Activated T-cell treated with anti-CD3 and anti-CD28 coated beads, Interleukin-2, amount 50 U/mL, for 72 hours (primary cell): ENCODE results near the gene CHST6. TPM values are rescaled to one million over a fixed set of nuclear protein-coding genes. Genes with fewer than 3 reads are reported as not detected.
"Not testable (repeated sequence)": the region's sequence is repeated elsewhere in the genome, so short reads cannot be mapped to it uniquely, and the experiment has no call there.

Experiments used
- ATAC-seq, 2 donors: fragments of 150-1000 bp; cut with Tn5 transposase; replicated peaks in 1 of 2; 2 replicates each; pipeline ENCODE4 v1.10.0; 2021; ENCODE audit warnings: moderate library complexity in 2 of 2, mild to moderate bottlenecking in 1 of 2
- DNase-seq, 2 donors: peaks; one replicate each; pipeline ENCODE4 v3.0.0; 2021 to 2022; ENCODE audit warnings: mixed read lengths in 1 of 2
- H3K27ac Mint-ChIP-seq: one replicate; pipeline ENCODE4 v1.8.0; 2022; ENCODE audit warnings: mild to moderate bottlenecking, moderate library complexity, mixed read lengths
- H3K27me3 Mint-ChIP-seq: one replicate; pipeline ENCODE4 v1.8.0; 2022; ENCODE audit warnings: low read depth, mixed read lengths
- H3K36me3 Mint-ChIP-seq, 2 donors: one replicate each; pipeline ENCODE4 v1.8.0; 2022; ENCODE audit warnings: mixed read lengths in 2 of 2, mild to moderate bottlenecking in 1 of 2; ENCODE audit not compliant: insufficient read depth in 2 of 2
- H3K4me1 Mint-ChIP-seq: one replicate; pipeline ENCODE4 v1.8.0; 2022; ENCODE audit warnings: low read depth, mixed read lengths
- H3K4me3 Mint-ChIP-seq, 2 donors: one replicate each; pipeline ENCODE4 v1.8.0; 2022; ENCODE audit warnings: mild to moderate bottlenecking in 2 of 2, mixed read lengths in 2 of 2, moderate library complexity in 2 of 2
- H3K9me3 Mint-ChIP-seq, 2 donors: one replicate each; pipeline ENCODE4 v1.8.0; 2022; ENCODE audit warnings: mixed read lengths in 2 of 2
- total RNA-seq, 2 donors: library from RNA; stranded (reverse); gene quantifications; one replicate each; pipeline ENCODE4 v1.2.3, GENCODE V29; 2022

Gene CHST6
- total RNA-seq, 2 donors from 2014 or later: 0.07 TPM

DNA sequence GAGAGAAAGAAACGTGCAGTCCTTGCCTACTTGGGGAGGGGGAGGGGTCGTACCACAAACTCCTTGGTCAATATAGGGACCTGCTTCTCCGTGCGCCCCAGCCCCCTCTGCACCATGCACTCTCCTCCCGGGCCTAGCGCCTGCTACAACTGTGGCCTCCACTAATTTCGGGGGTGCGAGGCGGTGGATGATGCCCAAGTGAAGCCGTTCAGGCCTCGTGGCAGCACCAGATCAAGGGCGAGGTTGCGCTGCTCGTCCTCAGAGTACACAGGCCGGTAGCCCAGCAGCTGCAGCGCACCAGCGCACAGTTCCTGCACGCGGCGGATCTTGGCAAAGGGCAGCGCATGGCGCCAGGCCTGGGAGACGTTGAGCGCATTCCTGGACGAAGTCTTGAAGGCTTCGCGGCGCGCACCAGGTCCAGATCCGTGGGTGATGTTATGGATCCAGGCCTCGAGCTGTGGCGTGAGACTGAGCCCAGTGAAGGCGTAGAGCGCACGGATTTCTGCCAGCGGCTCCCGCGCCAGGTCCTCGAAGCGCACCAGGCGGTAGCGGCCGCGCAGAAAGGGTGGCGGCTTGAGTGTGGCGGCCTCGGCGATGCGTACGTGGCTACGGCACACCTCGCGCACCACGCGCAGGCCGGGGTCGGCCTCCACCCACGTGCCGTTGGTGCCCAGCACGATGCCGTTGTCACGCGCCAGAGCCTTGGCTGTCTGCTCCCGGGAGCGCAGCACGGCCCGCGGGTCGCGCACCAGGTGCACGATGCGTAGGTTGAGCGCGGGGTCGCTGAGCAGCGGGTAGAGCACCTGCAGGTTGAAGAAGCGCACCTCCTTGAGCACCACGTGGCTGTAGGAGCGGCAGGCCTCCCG, 16.5 kb downstream of the CHST6 start:
- Mint-ChIP-seq H3K4me1 (no peaks in the 10 kb centered on the region), H3K4me3 (no peak overlapping the region), H3K9me3 (no peaks in the 10 kb centered on the region), H3K27me3 (peaks cover 17% of the 10 kb centered on the region), H3K36me3 (no peaks in the 10 kb centered on the region), H3K27ac (no peak overlapping the region)
- DNase-seq (no peak), ATAC-seq (no peak)

DNA sequence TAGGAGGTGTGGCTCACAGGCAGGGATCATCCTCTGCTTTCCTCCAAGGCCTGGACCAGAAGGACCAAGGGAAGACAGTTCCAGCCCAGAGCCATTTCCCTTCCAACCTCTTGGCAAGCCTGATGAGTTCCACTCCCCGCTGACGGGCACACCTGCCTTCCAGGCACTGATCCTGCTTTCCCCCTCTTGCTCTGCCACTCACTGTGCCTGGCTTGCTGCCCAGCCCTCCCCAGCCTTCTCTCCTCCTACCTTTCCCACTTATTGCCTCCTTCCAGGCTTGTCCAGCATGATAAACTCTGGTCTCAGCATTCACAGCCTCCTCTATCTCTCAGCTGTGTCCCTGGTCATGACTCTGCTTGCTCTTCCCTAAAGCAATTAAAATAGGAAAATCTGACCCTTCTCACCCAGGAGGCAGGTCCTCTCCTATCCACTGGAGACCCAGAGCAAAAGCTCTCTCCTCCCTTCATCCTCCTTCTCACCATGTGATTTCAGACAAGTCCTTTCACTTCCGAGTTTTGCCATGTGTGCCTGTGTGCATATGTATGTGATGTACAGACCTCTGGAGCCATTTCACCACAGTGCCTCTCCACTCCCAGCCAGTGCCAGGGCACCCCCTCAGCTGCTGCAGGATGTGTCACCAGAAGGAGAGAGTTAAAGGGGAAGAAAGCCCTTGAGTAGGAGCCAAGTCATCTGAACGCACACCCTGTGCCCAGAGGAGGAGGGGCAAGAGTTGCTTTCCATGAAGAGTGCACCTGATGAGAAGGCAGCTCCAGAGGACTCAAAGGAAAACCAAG, 17.4 kb downstream of the CHST6 start:
- Mint-ChIP-seq H3K27ac (no peak overlapping the region), H3K4me3 (no peak overlapping the region), H3K27me3 (peaks cover 17% of the 10 kb centered on the region), H3K9me3 (no peaks in the 10 kb centered on the region), H3K4me1 (no peaks in the 10 kb centered on the region), H3K36me3 (no peaks in the 10 kb centered on the region)
- DNase-seq (no peak), ATAC-seq (no peak)

DNA sequence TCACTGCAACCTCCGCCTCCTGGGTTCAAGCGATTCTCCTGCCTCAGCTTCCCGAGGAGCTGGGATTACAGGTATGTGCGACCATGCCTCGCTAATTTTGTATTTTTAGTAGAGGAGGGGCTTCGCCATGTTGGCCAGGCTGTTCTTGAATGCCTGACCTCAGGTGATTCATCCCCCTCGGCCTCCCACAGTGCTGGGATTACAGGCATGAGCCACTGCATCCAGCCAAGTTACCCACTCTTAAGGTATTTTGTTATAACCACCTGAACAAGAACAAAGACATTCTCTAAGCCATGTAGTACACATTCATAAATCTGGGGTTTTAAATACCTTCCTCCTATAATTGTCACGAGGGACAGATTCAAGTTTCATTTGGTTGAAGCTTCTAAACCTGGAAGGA, 18.4 kb downstream of the CHST6 start:
- peaks cover 3% of the 10 kb centered on the region for H3K4me1 Mint-ChIP-seq

DNA sequence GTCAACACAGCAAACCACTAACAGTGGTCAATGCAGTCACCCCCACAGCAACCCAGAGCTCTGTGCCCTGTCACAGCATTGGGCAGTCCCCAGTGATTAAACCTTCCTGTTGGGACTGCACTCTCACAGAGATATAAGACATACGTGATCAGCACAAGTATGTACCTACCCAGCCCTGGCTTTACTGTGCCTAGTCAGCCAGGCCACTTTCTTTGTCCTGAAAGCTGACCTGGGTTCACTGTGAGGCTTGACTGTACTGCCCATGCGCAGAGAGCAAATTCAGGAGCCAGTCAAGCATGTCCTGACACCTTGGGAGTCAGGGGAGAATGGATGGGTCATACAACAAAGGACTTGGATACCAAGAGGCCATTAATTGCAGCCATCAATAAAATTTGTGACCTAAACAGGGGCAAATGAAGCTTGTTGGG, 19.8 kb downstream of the CHST6 start:
- ATAC-seq: peak; percentile 52 to 81
- no peaks in the 10 kb centered on the region for H3K36me3 Mint-ChIP-seq
- H3K4me3 Mint-ChIP-seq: no peak overlapping the region

More for the DNA sequence above, 18.4 kb downstream of the CHST6 start:
- H3K36me3 Mint-ChIP-seq: no peaks in the 10 kb centered on the region
- H3K27ac Mint-ChIP-seq: no peak overlapping the region
- no peak overlapping the region for H3K4me3 Mint-ChIP-seq
- ATAC-seq (no peak), DNase-seq (no peak)
- peaks cover 17% of the 10 kb centered on the region for H3K27me3 Mint-ChIP-seq
- H3K9me3 Mint-ChIP-seq: no peaks in the 10 kb centered on the region

DNA sequence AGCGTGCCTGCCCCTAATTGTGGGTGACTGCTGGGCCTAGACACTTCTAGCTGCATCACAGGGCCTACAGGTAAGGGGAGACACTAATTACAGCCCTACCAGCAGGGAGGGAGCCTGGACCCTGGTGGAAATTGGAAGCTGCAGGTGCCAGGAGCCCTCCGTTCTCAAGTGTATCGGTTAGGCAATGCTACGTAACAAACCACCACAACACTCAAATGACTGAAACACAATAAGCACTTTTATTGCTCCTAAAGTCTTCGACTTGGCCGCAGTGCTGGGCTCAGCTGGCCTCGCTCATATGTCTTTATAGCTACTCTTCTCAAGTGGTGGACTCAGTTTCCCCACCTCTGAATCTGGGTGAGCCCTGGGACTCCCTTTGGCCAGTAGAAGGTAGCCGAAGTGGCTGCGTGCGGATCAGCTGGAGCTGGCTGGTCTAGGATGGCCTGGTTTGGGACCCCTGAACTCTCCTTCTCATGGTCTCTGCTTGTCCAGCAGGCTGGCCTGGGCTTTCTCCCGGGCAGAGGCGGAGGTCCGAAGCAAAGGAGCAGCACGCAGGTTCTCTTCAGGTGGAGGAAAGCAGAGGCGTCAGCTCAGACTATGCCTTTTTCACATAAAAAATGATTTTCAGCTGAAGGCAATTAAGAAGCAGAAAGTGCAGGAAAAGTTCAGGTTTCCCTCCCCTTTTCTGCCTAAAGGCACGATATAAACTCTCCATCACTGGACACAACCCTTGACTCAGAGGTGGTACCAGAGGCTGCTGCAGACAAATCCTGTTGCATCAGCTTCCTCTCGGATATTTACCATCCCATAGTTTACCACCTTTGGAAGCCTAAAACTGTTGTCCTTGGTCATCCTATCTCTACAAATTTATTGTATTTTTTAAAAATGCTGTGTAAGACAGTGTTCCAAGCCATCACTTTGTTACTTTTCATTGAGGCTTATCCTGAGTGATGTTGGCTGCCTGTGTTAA, 22.0 kb downstream of the CHST6 start:
- no peak overlapping the region for H3K27ac Mint-ChIP-seq
- H3K9me3 Mint-ChIP-seq: no peaks in the 10 kb centered on the region
- H3K36me3 Mint-ChIP-seq: no peaks in the 10 kb centered on the region
- DNase-seq: no peak
- no peak overlapping the region for H3K4me3 Mint-ChIP-seq
- peaks cover 6% of the 10 kb centered on the region for H3K4me1 Mint-ChIP-seq
- ATAC-seq: no peak
- peaks cover 12% of the 10 kb centered on the region for H3K27me3 Mint-ChIP-seq

More for the DNA sequence above, 19.8 kb downstream of the CHST6 start:
- H3K9me3 Mint-ChIP-seq: no peaks in the 10 kb centered on the region
- peaks cover 12% of the 10 kb centered on the region for H3K27me3 Mint-ChIP-seq
- no peak overlapping the region for H3K27ac Mint-ChIP-seq
- no peak for DNase-seq
- H3K4me1 Mint-ChIP-seq: peaks cover 6% of the 10 kb centered on the region

DNA sequence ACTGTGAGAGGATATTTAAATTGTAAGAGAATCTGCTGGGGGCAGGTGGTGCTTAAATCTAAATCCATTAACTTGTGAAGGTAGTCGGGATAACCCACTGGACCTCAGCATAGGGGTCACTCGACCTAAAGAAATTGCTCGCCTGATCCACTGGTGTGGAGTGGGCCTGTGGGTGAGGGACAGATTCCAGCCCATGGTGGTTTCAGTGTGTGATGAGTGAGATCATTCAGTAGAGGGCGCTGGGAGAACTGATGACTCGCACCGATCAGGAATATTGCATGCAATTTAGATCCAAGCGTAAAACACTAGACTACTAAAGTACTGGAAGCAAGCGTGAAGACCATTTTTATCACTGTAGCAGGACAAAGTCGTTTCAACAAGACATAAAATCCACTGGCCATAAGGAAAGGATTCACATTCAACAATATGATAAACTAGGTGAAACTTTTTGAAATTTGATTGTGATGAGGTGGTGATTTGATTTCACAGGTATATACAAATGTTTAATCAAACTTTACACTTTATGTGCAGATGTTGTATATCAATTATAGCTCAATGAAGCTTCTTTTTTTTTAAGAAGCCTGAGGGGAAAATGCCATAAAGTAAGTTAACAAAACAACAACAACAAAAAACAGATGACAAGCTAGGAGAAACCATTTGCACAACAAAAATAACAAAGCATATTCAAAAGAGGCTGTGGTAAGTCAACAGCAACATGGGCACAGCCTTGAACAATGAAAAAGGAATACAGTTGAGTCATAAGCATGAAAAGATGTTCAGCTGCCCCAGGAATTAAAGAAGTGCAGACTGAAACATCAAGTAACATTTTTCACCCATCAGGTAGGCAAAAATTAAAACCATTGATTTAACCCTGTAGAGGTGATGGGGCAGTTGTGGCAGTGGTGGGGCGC, 23.3 kb downstream of the CHST6 start:
- Mint-ChIP-seq H3K9me3 (no peaks in the 10 kb centered on the region), H3K4me1 (peaks cover 6% of the 10 kb centered on the region), H3K27me3 (peaks cover 3% of the 10 kb centered on the region), H3K4me3 (no peak overlapping the region), H3K27ac (no peak overlapping the region), H3K36me3 (no peaks in the 10 kb centered on the region)
- peak; percentile 66 to 68 for ATAC-seq
- DNase-seq: peak; percentile 26 to 45

DNA sequence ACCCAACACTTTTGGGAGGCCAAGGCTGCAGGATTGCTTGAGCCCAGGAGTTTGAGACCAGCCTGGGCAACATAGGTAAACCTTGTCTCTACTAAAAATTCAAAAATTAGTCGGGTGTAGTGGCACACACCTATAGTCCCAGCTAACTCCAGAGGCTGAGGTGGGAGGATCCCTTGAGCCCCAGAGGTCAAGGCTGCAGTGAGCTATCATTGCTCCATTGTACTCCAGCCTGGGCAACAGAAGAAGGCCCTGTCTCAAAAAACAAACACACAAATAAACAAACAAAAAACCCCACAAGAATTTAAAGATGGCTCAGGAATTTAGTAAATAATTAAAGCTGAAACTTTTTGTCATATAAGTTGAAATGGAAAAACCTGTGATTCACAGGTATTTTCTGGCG, 28.5 kb downstream of the CHST6 start:
- no peak overlapping the region for H3K27ac Mint-ChIP-seq
- H3K36me3 Mint-ChIP-seq: peaks cover 5 to 6% of the 10 kb centered on the region in 2 donors

DNA sequence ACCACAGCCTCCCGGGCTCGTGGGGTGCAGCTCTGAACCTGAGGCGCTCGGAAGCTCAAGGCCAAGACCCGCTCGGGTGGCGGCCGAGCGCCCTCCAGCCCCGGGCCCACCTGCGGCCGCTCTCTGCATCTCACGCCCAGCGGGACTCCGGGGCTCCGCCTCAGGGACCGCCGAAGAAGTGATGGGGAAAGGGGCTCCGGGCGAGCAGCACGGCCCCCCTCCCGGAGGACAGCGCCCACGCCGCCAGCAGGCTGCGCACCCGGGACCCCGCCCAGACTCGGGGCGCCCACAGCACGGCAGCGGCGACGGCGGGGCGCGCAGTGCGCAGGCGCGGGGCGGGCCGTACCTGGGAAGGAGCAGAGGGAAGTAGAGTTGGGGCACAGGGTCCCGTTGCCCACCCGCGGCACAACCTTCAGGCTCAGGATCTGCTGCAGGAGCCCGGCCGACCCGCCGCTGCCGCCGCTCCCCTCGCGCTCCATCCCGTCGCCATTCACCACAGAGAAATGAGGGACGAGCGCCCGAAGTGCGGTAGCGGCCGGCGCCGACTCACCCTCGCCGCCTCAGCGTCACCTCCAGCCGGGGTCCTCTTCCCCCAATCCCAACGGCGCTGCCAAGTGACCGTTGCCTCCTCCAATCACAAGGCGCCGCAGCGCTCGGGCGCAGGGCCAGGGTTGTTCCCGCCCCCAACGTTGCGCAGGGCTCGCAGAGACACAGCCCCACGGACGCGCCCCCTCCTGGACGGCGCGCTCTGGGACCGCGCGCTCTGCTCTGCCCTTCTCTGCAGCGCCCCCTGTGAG, 30.9 kb downstream of the CHST6 start, which contains the start of gene TMEM170A:
TMEM170A (minus strand) TSS at position 568 of the 797 bp plus-strand sequence; CDS start at position 479, 89 bp downstream.
- Mint-ChIP-seq H3K9me3 (peaks cover 0 to 2% of the 10 kb centered on the region in 2 donors), H3K36me3 (peaks cover 6 to 12% of the 10 kb centered on the region in 2 donors), H3K27me3 (no peaks in the 10 kb centered on the region), H3K27ac (peak within 1 kb of the TSS; percentile 95), H3K4me1 (peaks cover 49% of the 10 kb centered on the region), H3K4me3 (peak within 1 kb of the TSS; percentile 83 to 98)
- peak; percentile 94 for ATAC-seq
- peak; percentile 99 to 100 for DNase-seq

More for the DNA sequence above, 28.5 kb downstream of the CHST6 start:
- no peaks in the 10 kb centered on the region for H3K9me3 Mint-ChIP-seq
- peaks cover 29% of the 10 kb centered on the region for H3K4me1 Mint-ChIP-seq
- ATAC-seq: no peak
- DNase-seq: no peak
- H3K27me3 Mint-ChIP-seq: no peaks in the 10 kb centered on the region
- H3K4me3 Mint-ChIP-seq: no peak overlapping the region

DNA sequence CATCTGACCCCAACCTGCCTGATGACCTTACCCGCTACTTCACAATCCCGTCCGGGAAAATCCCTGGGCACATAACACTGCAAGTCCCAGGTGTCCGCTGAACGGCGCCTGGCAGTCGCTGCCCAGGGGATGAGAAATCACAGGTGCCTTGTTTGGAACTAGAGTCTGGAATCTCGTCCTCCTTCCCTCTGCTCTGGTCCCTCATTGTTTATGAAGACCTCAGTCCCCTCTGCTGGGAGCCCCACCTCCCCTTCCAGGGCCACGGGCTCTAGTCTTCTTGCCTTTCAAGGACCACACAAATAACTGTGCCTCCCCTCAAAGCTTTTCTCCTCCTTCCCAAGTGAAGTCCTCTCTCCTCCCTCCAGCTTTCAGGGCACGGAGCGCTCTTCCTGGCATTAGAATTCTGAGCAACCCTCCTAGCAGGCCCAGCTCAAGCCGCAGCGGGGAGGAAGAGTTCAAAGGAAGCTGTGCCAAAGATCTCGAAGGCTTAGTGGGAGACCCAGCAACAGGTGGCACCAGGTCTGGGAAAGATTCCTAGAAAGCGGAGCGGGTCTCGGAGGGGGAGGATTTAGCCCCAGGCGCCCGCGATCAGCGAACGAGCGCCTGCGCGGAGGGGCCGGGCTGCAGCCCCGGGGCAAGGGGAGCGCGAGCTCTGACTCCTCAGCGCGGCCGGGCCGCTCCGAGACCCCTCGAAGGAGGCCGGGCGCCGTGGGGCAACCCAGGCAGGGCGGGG, 31.7 kb downstream of the CHST6 start:
- H3K36me3 Mint-ChIP-seq: peaks cover 6 to 12% of the 10 kb centered on the region in 2 donors
- ATAC-seq (peak; percentile 1 to 5), DNase-seq (peak; percentile 36 to 49)
- H3K9me3 Mint-ChIP-seq, H3K27me3 Mint-ChIP-seq: not testable (repeated sequence)
- H3K4me3 Mint-ChIP-seq: peak overlapping the region; percentile 83 to 98
- H3K4me1 Mint-ChIP-seq: peaks cover 50% of the 10 kb centered on the region
- peak overlapping the region; percentile 95 for H3K27ac Mint-ChIP-seq

DNA sequence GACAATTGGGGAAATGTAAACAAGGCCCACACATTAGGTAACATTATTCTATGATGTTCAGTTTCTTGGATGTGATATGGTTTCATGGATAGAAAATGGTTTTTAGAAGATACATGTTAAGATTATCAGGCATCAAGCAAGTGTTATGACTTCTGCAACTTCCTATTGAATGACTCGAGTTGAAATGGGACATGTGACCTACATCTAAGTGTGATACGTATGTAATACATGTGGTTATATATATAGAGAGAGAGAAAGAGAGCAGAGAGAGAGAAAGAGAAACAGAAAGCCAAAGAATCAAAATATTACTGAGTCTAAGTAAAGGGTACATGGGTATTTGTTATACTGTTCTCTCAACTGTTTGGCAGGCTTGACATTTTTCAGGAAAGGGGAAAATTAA, 32.4 kb downstream of the CHST6 start:
- ATAC-seq (peak; percentile 26 to 36), DNase-seq (no peak)
- Mint-ChIP-seq H3K9me3 (peaks cover 0 to 2% of the 10 kb centered on the region in 2 donors), H3K4me1 (peaks cover 56% of the 10 kb centered on the region), H3K27ac (peak overlapping the region; percentile 76), H3K4me3 (peak overlapping the region; percentile 83 to 98), H3K36me3 (peaks cover 6 to 12% of the 10 kb centered on the region in 2 donors), H3K27me3 (no peaks in the 10 kb centered on the region)
